Lung (tissue), 12 donors: ENCODE measurements around the gene HMOX1. TPM values are rescaled to one million over a fixed set of nuclear protein-coding genes. Genes with fewer than 3 reads are reported as not detected.

Source experiments
- ATAC-seq: fragments of 200-7000 bp; cut with Tn5 transposase; one replicate; pipeline ENCODE4 v1.9.1; 2020; ENCODE audit warnings: moderate number of reproducible peaks; ENCODE audit not compliant: insufficient read depth, low FRiP score
- DNase-seq, 3 donors: peaks; one replicate each; pipeline ENCODE4 v3.0.0-alpha.2; 2013 to 2017
- H3K27ac ChIP-seq, 2 donors: one replicate each; pipeline ENCODE4 v1.5.1; 2013; ENCODE audit warnings: mild to moderate bottlenecking in 2 of 2, moderate library complexity in 2 of 2, control low read depth in 1 of 2, inconsistent platforms in 1 of 2, low read depth in 1 of 2, low read length in 1 of 2
- H3K27me3 ChIP-seq, 3 donors: one replicate each; pipeline ENCODE4 v1.5.1; 2013; ENCODE audit warnings: low read length in 2 of 3; ENCODE audit not compliant: control insufficient read depth in 3 of 3, insufficient read depth in 3 of 3
- H3K36me3 ChIP-seq, 4 donors: one replicate each; pipeline ENCODE4 v1.5.1; 2013; ENCODE audit warnings: low read length in 4 of 4, mild to moderate bottlenecking in 1 of 4, moderate library complexity in 1 of 4; ENCODE audit not compliant: control insufficient read depth in 4 of 4, insufficient read depth in 4 of 4
- H3K4me1 ChIP-seq, 5 donors: one replicate each; pipeline ENCODE4 v1.5.1; 2013; ENCODE audit warnings: low read length in 5 of 5, mild to moderate bottlenecking in 2 of 5, moderate library complexity in 1 of 5; ENCODE audit not compliant: control insufficient read depth in 5 of 5, insufficient read depth in 5 of 5
- H3K4me3 ChIP-seq: one replicate; pipeline ENCODE4 v1.5.1; 2013; ENCODE audit warnings: mild to moderate bottlenecking, control low read depth, moderate library complexity
- H3K9ac ChIP-seq, 2 donors: one replicate each; pipeline ENCODE4 v1.5.1; 2013; ENCODE audit warnings: low read length in 2 of 2, control low read depth in 1 of 2; ENCODE audit not compliant: insufficient read depth in 1 of 2
- H3K9me3 ChIP-seq, 4 donors: one replicate each; pipeline ENCODE4 v1.5.1; 2013; ENCODE audit warnings: low read length in 3 of 4, mild to moderate bottlenecking in 1 of 4, moderate library complexity in 1 of 4; ENCODE audit not compliant: control insufficient read depth in 4 of 4, insufficient read depth in 3 of 4
- WGBS, 2 donors: extraction: QIAGEN DNeasy Blood & Tissue Kit; methylation state at CpG; one replicate each; pipeline ENCODE4 v1.1.7; 2013; 5-methylcytosine and 5-hydroxymethylcytosine counted together
- polyA plus RNA-seq, 2 donors: library from polyadenylated mRNA; stranded (reverse); fragments of 200-250 nt; gene quantifications; one replicate each; pipeline ENCODE4 v1.2.1, GENCODE V29; 2013
- total RNA-seq, 2 donors: library from RNA; depleted of rRNA in 1 of 2; stranded (reverse); fragments of >200 nt in 1 of 2; gene quantifications; one replicate each; pipeline ENCODE4 v1.2.1, GENCODE V29; 2014 to 2021
- TF ChIP-seq, protein P1 (sequence below): IDR thresholded peaks from 2 replicates; pipeline ENCODE4 v1.5.1; 2012; ENCODE audit warnings: mild to moderate bottlenecking; ENCODE audit errors: control extremely low read depth, extremely low read depth
- donor health status: control.
- donor health status: control.
- donor health status: Bipolar disorder and iron deficiency.
- donor health status: healthy.
- donor health status: DM: yes; HTN: yes; CAD: no.

The HMOX1 gene
- total and polyA plus RNA-seq, 4 donors: 59.9 to 930 (median 135) TPM

DNA sequence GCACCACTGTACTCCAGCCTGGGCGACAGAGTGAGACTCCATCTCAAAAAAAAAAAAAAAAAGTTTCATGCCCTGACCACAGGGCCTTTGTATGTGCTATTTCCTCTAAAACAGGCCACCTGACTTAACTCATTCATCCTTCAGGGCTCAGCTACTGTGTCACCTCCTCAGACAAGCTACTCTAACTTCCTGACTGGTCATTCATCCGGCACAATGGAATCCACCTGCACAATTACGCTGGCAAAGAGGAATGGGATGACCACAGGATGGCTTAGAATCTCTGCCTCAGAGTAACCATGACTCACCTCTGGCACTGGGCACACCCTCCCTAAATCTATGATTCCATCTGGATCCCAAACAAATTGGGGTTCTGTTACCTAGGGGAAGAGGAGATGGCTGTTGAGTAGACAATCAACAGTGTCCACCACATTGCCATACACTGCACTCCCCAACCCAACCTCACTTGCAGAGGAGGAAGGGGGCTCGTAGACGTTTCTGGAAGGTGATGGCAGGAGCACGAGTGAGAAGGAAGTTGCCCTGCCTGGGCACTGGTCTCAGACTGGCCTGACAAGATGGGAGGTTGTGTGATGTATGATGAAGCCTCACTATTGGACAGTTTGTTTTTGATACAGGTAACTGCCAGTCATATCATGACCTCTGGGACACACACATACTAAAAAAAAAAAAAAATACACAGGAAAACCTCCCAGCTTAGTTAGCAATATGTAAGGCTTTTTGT, 22.8 kb upstream of the HMOX1 start:
- 64 to 69% methylated on average over 6 of the region's 6 CpGs for WGBS, 2 donors
- H3K4me3 ChIP-seq: no peak overlapping the region

DNA sequence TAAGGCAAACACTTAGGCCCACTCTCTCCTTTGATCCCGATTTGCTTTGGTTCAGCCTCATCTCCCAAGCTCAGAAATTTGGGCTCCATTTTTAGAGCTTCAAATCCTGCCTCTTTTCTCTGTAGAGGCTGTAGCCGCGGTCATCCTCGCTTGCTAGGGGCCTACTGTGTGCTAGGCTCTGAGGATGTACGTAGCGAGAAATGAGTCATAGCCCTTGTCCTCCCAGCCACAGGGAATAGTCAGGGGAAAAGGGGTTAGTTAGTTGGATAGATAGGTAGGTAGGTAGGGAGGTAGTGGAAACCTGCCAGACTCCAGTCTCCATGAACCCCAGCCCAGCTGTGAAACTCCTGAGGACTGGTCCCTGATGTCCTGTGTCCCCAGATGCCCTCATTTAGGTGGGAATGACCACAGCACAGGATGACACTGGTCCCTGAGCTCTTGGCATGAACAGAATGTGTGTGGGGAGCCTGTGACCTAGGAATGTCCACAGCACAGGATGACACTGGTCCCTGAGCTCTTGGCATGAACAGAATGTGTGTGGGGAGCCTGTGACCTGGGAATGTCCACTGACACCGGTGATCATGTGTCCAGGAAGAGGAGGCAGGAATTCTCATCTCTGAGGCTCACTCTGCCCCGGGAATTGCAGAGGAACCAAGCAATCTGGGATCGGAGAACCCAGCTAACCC, 21.4 kb upstream of the HMOX1 start:
- Histone ChIP-seq H3K9ac (no peak overlapping the region), H3K27me3 (no peaks in the 10 kb centered on the region), H3K4me1 (no peaks in the 10 kb centered on the region), H3K27ac (no peak overlapping the region), H3K4me3 (no peak overlapping the region), H3K36me3 (no peaks in the 10 kb centered on the region), H3K9me3 (no peaks in the 10 kb centered on the region)
- no peak for DNase-seq
- 91 to 93% methylated on average over 9 of the region's 9 CpGs for WGBS, 2 donors
- no peak for ATAC-seq
- TF ChIP-seq, protein P1, sequence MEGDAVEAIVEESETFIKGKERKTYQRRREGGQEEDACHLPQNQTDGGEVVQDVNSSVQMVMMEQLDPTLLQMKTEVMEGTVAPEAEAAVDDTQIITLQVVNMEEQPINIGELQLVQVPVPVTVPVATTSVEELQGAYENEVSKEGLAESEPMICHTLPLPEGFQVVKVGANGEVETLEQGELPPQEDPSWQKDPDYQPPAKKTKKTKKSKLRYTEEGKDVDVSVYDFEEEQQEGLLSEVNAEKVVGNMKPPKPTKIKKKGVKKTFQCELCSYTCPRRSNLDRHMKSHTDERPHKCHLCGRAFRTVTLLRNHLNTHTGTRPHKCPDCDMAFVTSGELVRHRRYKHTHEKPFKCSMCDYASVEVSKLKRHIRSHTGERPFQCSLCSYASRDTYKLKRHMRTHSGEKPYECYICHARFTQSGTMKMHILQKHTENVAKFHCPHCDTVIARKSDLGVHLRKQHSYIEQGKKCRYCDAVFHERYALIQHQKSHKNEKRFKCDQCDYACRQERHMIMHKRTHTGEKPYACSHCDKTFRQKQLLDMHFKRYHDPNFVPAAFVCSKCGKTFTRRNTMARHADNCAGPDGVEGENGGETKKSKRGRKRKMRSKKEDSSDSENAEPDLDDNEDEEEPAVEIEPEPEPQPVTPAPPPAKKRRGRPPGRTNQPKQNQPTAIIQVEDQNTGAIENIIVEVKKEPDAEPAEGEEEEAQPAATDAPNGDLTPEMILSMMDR: no peak

More for the DNA sequence above, 22.8 kb upstream of the HMOX1 start:
- H3K9ac ChIP-seq: no peak overlapping the region
- H3K27ac ChIP-seq: no peak overlapping the region
- H3K9me3 ChIP-seq: no peaks in the 10 kb centered on the region
- DNase-seq: no peak
- no peaks in the 10 kb centered on the region for H3K27me3 ChIP-seq
- no peak for ATAC-seq
- H3K4me1 ChIP-seq: no peaks in the 10 kb centered on the region
- no peaks in the 10 kb centered on the region for H3K36me3 ChIP-seq
- TF ChIP-seq, protein P1: no peak

DNA sequence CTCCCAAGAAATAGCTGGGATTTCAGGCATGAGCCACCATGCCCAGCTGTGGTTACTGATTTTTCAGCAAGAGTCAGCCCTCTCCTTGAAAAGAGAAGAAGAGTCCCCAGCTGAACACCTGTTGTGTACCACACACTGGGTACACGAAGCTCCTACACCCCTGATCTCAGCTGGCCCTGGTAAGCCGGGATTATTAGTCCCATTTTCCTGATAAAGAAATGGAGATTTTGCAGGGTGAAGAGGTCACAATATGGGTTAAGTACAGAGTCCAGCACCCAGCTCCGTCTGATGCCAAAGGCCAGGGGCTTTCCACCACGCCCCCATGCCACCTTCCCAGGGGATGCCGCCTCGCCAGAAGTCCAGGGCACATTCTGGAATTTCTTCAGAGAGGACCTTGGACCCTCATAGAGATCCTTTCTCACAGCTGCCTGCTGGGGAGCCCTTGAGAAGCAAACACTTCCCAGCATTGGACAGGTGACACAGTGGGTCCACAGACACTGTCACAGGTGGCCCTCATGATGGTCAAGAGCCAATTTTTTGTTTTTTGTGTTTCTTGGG, 19.8 kb upstream of the HMOX1 start:
- H3K9me3 ChIP-seq: no peaks in the 10 kb centered on the region
- H3K27ac ChIP-seq: no peak overlapping the region
- no peaks in the 10 kb centered on the region for H3K27me3 ChIP-seq
- no peak overlapping the region for H3K9ac ChIP-seq
- ATAC-seq (no peak), DNase-seq (no peak)
- H3K4me3 ChIP-seq: no peak overlapping the region
- TF ChIP-seq, protein P1: no peak
- WGBS, 2 donors: 73 to 86% methylated on average over 6 of the region's 6 CpGs
- no peaks in the 10 kb centered on the region for H3K36me3 ChIP-seq
- no peaks in the 10 kb centered on the region for H3K4me1 ChIP-seq
